HG02571 (cell line): ENCODE results near the gene ZNF761.

Source experiments
- ATAC-seq: cut with Tn5 transposase; IDR thresholded peaks from one replicate; pipeline ENCODE4 v1.9.1; 2021; ENCODE audit warnings: mild to moderate bottlenecking, moderate library complexity; ENCODE audit not compliant: unreplicated experiment

The ZNF761 gene

GRCh38 chr19:53504885-53505284, 73.1 kb downstream of the ZNF761 start:
- no peak for ATAC-seq

GRCh38 chr19:53506728-53507127, 74.9 kb downstream of the ZNF761 start:
- ATAC-seq: no peak
